Loucy (cell line): ENCODE measurements around the gene ASIC2.

Experiments used
- H2AFZ ChIP-seq: fragments of 200-600 bp; sonication (generic); 2 replicates; pipeline ENCODE4 v1.6.0; 2016; ENCODE audit warnings: antibody characterized with exemption, mild to moderate bottlenecking, low read length, moderate library complexity
- H3F3A ChIP-seq: fragments of 200-600 bp; 2 replicates; pipeline ENCODE4 v1.6.0; 2016; ENCODE audit warnings: antibody characterized with exemption, low read depth, mild to moderate bottlenecking
- H3K27me3 ChIP-seq: fragments of 200-600 bp; sonication (generic); 2 replicates; pipeline ENCODE4 v1.6.1; 2014; ENCODE audit warnings: low read length, mild to moderate bottlenecking; ENCODE audit not compliant: insufficient read depth, poor library complexity, severe bottlenecking
- H3K36me3 ChIP-seq: fragments of 200-600 bp; sonication (generic); 2 replicates; pipeline ENCODE4 v1.6.1; 2016; ENCODE audit warnings: low read length; ENCODE audit not compliant: insufficient read depth
- H3K4me1 ChIP-seq: fragments of 200-600 bp; sonication (generic); 2 replicates; pipeline ENCODE4 v1.5.1; 2014; ENCODE audit warnings: low read length, mild to moderate bottlenecking; ENCODE audit not compliant: insufficient read depth, poor library complexity, severe bottlenecking
- H3K4me2 ChIP-seq: fragments of 200-600 bp; sonication (generic); 2 replicates; pipeline ENCODE4 v1.6.0; 2014; ENCODE audit warnings: antibody characterized with exemption, low read length, low read depth, mild to moderate bottlenecking; ENCODE audit not compliant: poor library complexity, severe bottlenecking
- H3K4me3 ChIP-seq: fragments of 200-600 bp; sonication (generic); 2 replicates; pipeline ENCODE4 v1.5.1; 2014; ENCODE audit warnings: low read length, mild to moderate bottlenecking, mixed read lengths; ENCODE audit not compliant: poor library complexity, severe bottlenecking
- H3K79me2 ChIP-seq: fragments of 200-600 bp; sonication (generic); 2 replicates; pipeline ENCODE4 v1.6.1; 2014; ENCODE audit warnings: low read length; ENCODE audit not compliant: insufficient read depth
- H3K9ac ChIP-seq: fragments of 200-600 bp; sonication (generic); 2 replicates; pipeline ENCODE4 v1.6.0; 2014; ENCODE audit warnings: mild to moderate bottlenecking, low read depth, low read length, moderate library complexity; ENCODE audit not compliant: poor library complexity, severe bottlenecking
- H3K9me2 ChIP-seq: fragments of 200-600 bp; sonication (generic); replicated peaks from 2 replicates; pipeline ENCODE4 v1.6.1; 2016; ENCODE audit warnings: low read depth, low read length, mixed read lengths
- H3K9me3 ChIP-seq: fragments of 200-600 bp; sonication (generic); 2 replicates; pipeline ENCODE4 v1.6.1; 2014; ENCODE audit warnings: mild to moderate bottlenecking, antibody characterized with exemption, low read length, low read depth; ENCODE audit not compliant: insufficient read depth
- H4K20me1 ChIP-seq: fragments of 200-600 bp; sonication (generic); 2 replicates; pipeline ENCODE4 v1.6.0; 2014; ENCODE audit warnings: antibody characterized with exemption, low read length, mild to moderate bottlenecking; ENCODE audit not compliant: insufficient read depth, poor library complexity, severe bottlenecking
- EZH2phosphoT487 ChIP-seq: fragments of 200-600 bp; IDR thresholded peaks from 2 replicates; pipeline ENCODE4 v1.6.1; 2018; ENCODE audit warnings: antibody characterized with exemption, mild to moderate bottlenecking, moderate library complexity, borderline replicate concordance
- TF ChIP-seq, protein P1 (sequence below): fragments of 200-600 bp; sonication (generic); conservative IDR thresholded peaks from 2 replicates; pipeline ENCODE4 v1.5.1; 2014; ENCODE audit warnings: mild to moderate bottlenecking, antibody characterized with exemption, low read length

ASIC2 gene

DNA sequence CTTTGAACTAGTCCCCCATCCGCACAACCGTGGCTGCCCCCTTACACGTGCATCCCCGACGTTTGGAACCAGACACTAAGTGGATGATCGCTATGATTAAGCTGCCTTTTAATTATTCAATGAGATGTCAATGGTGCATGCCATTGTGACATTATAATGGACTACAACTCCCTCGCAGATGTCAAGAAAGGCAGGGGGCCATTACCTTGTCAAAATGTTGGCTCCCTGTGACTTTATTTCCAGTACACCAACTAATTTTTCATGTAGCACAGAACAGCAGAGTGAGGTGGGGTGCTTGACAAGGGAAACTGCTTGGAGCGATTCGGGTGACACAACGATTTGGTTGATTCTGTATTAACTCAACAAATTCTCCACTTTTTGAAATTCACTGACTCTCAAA lies 26.5 kb downstream of the ASIC2 start:
- Histone ChIP-seq H3K27me3 (no peaks in the 10 kb centered on the region), H3K36me3 (no peaks in the 10 kb centered on the region), H3K4me1 (no peaks in the 10 kb centered on the region), H3F3A (no peaks in the 10 kb centered on the region), H4K20me1 (no peaks in the 10 kb centered on the region), H2AFZ (no peak overlapping the region), H3K4me3 (no peak overlapping the region), H3K9me2 (0 out of 2 replicates have a peak, but pooled peaks cover 3% of the 10 kb centered on the region), H3K4me2 (no peak overlapping the region), H3K9ac (no peak overlapping the region), H3K79me2 (no peaks in the 10 kb centered on the region), H3K9me3 (peaks cover 5% of the 10 kb centered on the region; the same call in 1 of the 2 replicates)
- TF ChIP-seq, protein P1, sequence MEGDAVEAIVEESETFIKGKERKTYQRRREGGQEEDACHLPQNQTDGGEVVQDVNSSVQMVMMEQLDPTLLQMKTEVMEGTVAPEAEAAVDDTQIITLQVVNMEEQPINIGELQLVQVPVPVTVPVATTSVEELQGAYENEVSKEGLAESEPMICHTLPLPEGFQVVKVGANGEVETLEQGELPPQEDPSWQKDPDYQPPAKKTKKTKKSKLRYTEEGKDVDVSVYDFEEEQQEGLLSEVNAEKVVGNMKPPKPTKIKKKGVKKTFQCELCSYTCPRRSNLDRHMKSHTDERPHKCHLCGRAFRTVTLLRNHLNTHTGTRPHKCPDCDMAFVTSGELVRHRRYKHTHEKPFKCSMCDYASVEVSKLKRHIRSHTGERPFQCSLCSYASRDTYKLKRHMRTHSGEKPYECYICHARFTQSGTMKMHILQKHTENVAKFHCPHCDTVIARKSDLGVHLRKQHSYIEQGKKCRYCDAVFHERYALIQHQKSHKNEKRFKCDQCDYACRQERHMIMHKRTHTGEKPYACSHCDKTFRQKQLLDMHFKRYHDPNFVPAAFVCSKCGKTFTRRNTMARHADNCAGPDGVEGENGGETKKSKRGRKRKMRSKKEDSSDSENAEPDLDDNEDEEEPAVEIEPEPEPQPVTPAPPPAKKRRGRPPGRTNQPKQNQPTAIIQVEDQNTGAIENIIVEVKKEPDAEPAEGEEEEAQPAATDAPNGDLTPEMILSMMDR: no peak
- no peak for TF ChIP-seq EZH2phosphoT487

DNA sequence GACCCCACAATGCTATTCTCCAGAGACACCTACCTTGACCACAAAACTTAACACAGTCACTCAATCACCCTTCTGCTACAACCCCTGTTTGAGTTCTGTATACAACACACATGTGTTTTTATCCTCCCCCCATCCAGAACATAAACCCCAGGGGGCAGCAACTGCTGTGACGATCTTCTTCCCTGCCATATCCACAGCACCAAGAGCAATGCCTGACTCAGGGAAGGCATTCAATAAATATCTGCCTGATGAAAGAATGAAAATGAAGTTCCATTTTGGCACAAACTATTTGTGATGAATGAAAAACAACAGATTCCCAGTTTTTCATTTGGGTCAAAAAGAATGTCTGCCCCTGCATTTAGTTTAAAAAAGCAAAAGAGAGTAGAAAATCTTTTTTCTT lies 27.0 kb downstream of the ASIC2 start:
- Histone ChIP-seq H3K4me1 (no peaks in the 10 kb centered on the region), H3K79me2 (no peaks in the 10 kb centered on the region), H3F3A (no peaks in the 10 kb centered on the region), H3K9ac (no peak overlapping the region), H3K4me3 (no peak overlapping the region), H2AFZ (no peak overlapping the region), H3K9me2 (0 out of 2 replicates have a peak, but pooled peaks cover 3% of the 10 kb centered on the region), H3K4me2 (no peak overlapping the region), H3K36me3 (no peaks in the 10 kb centered on the region), H3K27me3 (no peaks in the 10 kb centered on the region), H3K9me3 (peaks cover 5% of the 10 kb centered on the region; the same call in 1 of the 2 replicates), H4K20me1 (no peaks in the 10 kb centered on the region)
- TF ChIP-seq EZH2phosphoT487: no peak
- TF ChIP-seq, protein P1: no peak

DNA sequence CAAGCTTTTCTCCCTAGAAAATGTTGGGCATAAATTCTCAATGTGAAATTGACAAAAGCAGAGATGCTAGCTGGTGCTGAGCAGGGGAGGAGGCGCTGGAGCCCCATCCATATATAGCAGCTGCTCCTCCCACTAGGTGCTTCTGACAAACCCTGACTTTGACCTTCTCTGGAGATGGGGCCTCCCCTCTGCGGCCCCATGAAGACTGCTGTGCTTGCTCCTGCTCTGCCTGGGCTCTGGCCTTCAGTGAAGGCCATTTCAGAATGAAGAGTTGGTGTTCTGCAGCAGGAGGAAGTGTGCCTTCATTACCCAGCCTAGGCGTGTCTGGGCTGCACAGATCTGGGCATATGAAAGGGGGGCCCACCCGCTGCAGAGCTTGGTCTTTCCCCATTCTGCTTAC lies 29.7 kb downstream of the ASIC2 start:
- Histone ChIP-seq H3K4me2 (no peak overlapping the region), H3K36me3 (no peaks in the 10 kb centered on the region), H3K4me1 (no peaks in the 10 kb centered on the region), H3K9me2 (0 out of 2 replicates have a peak, but pooled peaks cover 3% of the 10 kb centered on the region), H2AFZ (no peak overlapping the region), H3K9ac (no peak overlapping the region), H3K27me3 (no peaks in the 10 kb centered on the region), H3F3A (no peaks in the 10 kb centered on the region), H3K79me2 (no peaks in the 10 kb centered on the region), H3K4me3 (no peak overlapping the region), H4K20me1 (no peaks in the 10 kb centered on the region), H3K9me3 (no peaks in the 10 kb centered on the region; the same call in 1 of the 2 replicates)
- TF ChIP-seq, protein P1: no peak
- TF ChIP-seq EZH2phosphoT487: no peak
